SW480 (cell line): ENCODE measurements around the gene SLX9.

ENCODE experiments used
- DNase-seq: peaks from one replicate; pipeline ENCODE4 v3.0.0-alpha.2; 2016; ENCODE audit warnings: low spot score

SLX9 gene

DNA sequence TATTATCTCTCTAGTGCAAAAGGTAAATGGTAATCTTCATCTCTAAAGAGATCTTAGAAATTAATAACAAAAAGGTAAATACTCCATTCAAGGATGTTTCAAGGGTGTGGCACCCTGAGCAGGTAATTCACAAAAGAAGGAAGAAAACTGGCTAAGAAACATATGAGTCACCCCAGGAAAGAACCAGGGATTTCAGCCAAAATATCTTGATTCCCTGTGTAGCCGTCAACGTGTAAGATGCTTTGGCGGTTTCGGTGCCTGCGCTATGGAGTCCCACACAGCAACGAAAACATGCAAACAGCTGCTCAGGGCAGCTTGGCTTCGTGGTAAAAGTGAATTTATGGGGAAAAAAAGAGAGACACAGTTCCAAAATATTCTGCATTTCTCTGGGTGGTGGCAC, 22.9 kb upstream of the SLX9 start:
- no peak for DNase-seq

GRCh38 chr21:44917446-44918106, 22.3 kb upstream of the SLX9 start:
- DNase-seq = no peak

GRCh38 chr21:44918107-44918470, 21.7 kb upstream of the SLX9 start:
- DNase-seq = no peak

GRCh38 chr21:44918581-44919033, 21.2 kb upstream of the SLX9 start:
- DNase-seq = no peak

DNA sequence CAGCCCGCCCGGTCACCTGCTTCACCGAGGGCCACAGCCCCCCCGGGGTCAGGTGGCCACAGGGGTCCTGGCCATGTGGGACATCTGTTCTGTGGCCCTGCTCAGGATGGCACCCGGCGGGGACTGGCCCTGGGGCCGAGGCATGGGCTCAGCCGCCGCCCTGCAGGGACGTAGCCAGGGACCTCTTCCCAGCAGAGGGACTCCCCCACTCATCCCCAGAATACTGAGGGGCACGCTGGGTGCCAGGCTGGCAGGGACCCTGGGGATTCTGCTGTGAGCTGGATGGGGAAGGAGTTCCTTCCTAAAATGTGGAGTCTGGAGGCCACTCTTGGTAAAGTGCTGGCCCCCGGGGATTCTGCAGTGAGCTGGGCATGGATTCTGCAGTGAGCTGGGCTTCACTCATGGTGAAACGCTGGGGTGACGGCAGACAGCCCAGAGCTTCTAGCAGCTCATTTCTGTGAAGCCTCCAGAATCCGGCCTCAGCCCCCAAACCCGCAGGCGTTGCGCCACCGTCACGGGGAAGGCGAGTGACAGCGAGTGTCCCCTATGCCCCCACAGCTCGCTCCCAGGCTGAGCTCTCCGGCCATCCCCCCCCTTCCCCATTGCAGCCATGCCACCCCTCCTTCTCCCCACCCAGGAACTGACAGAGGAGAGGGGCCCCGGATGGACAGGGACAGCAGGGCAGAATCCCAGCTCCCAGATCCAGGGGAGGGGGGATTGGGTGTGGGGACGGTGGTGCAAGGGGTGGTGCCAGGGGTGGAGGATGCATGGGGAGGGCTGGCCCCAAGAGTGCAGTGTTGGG, 20.5 kb upstream of the SLX9 start:
- DNase-seq = no peak

DNA sequence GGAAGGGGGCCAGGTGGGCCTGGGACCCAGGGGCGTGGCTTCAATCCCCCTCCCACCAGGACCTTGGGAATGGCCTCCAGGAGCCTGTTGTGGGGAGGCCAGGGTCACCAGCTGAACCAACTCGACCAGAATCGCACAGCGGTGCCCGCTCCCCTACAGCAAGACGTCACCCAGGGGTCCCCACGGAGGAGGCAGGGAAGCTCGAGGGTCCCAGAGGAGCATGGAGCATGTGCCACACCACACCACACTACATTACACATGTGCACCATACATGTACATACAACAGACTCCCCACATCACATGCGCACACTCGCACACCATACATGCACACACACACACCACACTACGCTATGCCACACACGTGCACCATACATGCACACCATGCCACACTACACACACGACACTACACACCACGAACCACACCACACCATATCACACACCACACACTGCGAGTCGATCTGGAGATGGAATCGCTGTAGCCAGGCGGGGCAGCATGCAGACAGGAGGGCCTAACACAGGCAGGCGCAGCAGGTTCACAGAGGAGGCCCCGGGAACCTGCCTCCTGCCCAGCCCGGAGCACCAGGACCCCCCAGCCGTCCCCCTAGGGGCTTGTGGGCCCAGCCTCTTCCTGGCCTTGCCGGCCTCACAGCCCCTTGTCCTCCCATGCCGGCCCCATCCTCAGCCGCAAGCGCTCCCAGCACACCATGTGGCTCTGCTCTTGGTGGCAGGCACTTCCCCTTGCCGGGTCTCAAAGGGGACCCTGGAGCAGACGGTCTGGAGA, 19.7 kb upstream of the SLX9 start:
- no peak for DNase-seq

GRCh38 chr21:44920694-44921604, 18.9 kb upstream of the SLX9 start, which contains the start of gene ITGB2:
TSS of gene ITGB2 (minus strand) at chr21:44920899. CDS start at chr21:44910782, 10,117 bp downstream.
- no peak for DNase-seq

DNA sequence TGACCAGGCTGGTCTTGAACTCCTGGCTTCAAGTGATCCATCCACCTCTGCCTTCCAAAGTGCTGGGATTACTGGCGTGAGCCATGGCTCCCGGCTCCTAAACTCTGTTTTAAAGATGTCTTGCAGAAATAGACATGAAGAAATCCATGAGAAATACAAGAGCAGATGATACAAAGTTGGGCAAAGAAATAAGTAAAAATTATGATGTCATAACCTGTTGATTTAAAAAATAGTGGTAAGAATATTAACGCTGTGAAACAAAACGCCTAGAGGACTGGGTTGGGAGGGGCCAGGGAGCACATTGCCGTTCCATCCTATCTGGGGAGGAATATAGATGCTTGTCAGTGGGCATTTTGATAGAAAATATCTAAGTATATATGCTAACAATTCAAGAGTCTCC, 17.9 kb upstream of the SLX9 start:
- no peak for DNase-seq

DNA sequence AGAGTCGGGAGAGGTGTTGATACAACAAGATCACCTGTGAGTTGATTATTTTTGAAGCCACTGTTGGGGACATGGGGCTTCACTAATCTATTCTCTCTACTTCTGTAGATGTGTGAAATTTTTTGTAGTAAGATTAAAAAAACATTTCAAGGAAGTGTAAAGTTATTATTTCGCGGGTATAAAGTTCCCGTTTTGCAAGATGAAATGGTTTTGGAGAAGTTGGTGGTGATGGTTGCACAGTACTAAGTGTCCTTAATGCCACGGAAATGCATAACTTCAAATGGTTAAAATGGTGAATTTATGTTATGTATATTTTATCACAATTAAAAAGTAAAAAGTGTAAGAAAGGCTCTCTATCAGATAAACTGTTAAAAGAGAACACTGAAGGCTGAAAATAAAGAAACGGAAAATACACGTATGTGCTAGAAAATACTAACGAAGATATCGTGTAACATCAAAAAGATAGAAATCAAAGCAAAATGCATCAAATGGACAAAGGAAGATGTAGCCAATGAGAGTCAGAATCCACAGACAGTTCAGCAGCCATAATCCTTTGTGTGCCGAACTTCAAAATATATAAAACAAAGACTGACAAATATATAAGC, 16.2 kb upstream of the SLX9 start:
- no peak for DNase-seq

- no peak for DNase-seq
Measured at GRCh38 chr21:44924606-44925377, 15.0 kb upstream of the SLX9 start.

DNA sequence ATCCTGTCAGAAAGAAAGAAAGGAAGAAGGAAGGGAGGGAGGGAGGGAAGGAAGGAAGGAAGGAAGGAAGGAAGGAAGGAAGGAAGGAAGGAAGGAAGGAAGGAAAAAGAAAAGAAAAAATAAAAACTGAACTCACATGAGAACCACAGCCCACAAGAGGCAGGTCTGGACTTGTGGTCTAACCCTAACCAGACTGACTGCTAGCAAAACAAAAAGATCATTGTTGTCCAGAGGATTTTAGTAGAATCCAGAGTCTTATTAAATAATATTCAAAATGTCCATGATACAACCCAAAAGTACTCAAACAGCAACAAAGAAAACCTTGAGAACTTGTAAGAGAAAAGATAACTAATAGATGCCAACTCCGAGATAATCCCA, 14.5 kb upstream of the SLX9 start:
- DNase-seq = peak; percentile 48

GRCh38 chr21:44926331-44927101, 13.3 kb upstream of the SLX9 start:
- DNase-seq = peak; percentile 36

GRCh38 chr21:44927259-44927586, 12.6 kb upstream of the SLX9 start:
- DNase-seq = no peak

DNA sequence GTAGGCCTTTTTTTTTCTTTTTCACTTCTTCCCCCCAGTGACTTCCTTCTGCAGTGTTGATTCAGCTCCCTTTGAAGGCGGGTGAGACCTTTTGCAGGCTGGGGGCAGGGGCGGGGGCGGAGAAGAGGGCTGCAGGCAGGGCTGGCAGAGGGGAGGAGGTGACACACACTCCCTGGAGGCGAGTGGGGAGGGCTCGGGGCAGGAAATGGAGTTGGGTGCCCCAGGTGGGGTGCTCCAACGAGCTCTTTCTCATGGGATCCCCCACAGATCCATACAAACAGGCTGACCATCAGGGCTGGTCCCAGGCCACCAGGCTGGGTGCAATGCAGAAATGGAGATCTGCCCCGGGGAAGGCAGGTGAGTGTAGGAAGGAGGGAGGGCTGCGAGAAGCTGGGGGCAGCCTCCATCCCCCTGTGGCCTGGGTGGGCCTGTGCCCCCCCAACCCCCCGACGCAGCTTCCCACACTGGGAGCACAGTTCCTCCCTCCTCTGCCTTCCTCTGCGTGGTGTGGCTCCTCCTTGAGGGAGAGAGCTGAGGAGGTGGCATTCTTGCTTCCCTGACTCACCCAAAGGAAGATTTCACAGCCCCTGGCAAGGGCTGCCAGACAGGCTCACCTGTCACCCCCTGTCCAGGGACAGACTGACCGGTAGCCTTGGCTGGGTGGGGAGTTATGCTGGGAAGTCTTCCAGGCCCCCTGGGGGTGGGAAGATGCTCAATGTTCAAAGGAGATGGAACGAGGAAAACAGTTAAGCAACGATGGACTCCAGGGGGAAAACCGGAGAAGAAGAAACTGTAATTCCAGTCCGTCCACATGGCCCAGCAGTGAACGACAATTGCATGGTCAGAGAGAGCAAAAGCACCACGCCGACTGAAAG, 12.0 kb upstream of the SLX9 start:
- DNase-seq = peak; percentile 67

GRCh38 chr21:44928500-44929241, 11.2 kb upstream of the SLX9 start:
- peak; percentile 64 for DNase-seq

- peak; percentile 22 for DNase-seq
Measured at GRCh38 chr21:44929242-44929798, 10.5 kb upstream of the SLX9 start.

DNA sequence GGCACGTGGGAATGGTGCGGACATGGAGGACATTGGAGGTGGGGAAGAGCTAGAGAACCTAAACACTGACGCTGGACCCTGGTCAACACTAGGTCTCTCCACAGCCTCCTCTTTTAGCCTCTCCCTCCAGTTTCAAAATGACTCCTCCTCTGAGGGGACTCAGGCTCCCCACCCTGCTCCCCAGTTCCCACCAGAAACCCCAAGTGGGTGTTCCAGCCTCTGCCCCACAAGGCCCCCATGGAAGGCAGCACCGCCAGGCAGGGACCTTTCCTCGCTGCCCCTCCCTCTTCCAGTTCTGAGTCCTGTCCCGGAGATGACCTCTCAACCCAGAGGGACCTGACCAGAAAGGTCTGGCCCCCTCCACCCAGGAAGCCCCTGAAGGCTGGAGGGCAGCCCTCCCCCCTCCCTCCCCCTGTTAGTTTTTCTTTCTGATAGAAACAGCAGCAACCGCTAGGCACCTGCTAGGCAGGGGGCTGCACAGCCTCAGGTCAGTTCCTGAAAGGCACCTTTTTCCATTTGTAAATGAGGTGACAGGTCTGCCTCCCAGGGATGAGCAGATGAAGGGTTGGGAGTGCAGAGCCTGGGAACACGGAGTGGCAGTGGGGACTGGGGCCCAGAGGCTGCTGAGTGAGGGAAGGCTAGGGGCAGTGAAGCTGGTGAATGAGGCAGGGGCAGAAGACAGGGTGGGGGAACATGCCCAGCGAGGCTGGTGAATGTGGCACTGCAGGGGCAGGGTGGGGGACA, 9.9 kb upstream of the SLX9 start:
- DNase-seq = no peak
